ENCODE results near the gene NRROS.

DNA sequence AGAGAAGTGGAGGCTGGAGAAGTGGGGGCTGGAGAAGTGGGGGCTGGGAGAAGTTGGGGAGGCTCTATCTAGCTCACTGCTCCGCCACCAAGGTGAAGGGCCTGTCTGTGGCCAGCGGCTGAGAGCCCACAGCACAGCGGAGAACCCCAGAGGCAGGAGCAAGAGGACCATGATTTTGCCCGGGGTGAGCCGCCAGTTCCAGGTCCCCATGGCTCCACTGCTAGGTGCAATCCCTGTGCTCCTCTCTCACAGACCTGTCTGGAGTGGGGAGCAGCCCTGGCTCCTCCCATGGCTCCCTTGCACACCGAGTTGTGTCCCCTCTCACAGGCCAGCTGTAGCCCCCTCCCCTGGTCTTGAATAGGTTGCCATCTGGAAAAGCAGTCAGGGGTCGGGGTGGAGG is 4.7 kb upstream of the NRROS start:
- TF ChIP-seq GATA3 (IDR thresholded peaks at IDR 0.05; ENCODE audit: low read depth, low read length) (no peak), GATA2 (IDR thresholded peaks at IDR 0.05; ENCODE audit: low read depth, low read length) (no peak)

All from SH-SY5Y (cell line).